ENCODE results near the gene ENOX2. TPM values are rescaled to one million over a fixed set of nuclear protein-coding genes. Genes with fewer than 3 reads are reported as not detected.

ENOX2 gene
- total RNA-seq, 4 donors from 2014 or later, result 8.0 to 28.0 (median 15.2) TPM

DNA sequence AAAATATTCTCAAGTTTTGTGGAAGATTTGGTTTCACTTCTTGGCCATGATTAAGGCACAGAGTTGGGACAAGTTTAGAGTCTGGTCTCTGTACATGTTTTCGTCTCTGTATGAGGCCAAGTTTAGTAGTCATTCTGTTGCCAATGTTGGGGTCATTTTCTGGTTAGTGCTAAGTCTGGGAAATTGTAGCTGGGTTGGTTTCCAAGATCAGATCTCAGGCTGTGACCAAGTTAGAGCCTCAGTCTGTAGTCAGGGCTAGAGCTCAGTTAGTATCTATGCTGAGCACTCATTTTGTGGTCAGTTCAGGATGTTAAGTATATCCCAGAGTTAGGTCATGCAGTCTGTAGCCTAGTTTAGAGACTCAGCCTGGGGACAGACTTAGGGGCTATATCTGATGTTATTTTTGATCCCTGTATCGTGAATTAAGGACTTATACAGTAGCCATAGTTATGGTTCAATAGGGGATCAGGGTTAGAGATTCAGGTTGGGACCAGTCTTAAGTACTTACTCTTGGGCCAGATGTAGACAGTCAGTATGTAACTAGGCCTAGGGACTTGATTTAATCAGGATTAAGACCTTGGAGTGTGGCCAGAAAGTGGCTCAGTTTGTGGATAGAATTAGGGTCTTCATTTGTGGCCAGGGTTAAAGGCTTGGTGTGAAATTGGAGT, 6.6 kb upstream of the ENOX2 start:
- Histone ChIP-seq H3K4me3 (no peak overlapping the region), H3K36me3 (no peaks in the 10 kb centered on the region), H3K27ac (no peak overlapping the region), H3K9me3 (no peaks in the 10 kb centered on the region), H3K27me3 (peaks cover 0 to 9% of the 10 kb centered on the region in 2 donors), H3K4me1 (no peaks in the 10 kb centered on the region)
- TF ChIP-seq CTCF (IDR thresholded peaks at IDR 0.05) (no peak), EP300 (IDR thresholded peaks at IDR 0.05) (no peak), POLR2A (IDR thresholded peaks at IDR 0.05) (no peak)
- WGBS, 2 donors, result 73 to 77% methylated on average over 2 of the region's 2 CpGs
- no peak for DNase-seq (ENCODE audit: low spot score in 2 of 2)

DNA sequence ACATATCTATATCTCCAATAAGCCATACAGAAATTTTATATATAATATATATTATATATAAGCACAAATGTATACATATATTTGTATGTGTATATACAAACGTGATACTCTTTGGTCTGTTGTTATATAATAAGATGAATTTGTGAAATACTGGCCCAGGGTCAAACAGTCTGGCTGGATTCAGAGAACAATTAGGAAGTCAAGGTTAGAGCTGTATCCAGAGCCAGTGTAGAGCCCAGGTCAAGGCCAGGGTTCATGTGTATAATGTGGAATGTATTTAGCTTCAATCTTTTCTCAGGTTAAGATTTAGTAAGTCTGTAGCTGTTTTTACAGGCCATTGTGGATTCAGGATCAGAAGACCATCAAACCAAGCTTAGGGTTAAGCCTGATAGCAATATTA, 3.8 kb upstream of the ENOX2 start:
- Histone ChIP-seq H3K27ac (no peak overlapping the region), H3K4me3 (no peak overlapping the region), H3K36me3 (no peaks in the 10 kb centered on the region), H3K27me3 (peaks cover 0 to 12% of the 10 kb centered on the region in 2 donors), H3K4me1 (peaks cover 0 to 3% (median 0%) of the 10 kb centered on the region in 4 donors), H3K9me3 (no peaks in the 10 kb centered on the region)
- no peak for DNase-seq (ENCODE audit: low spot score in 2 of 2)
- no peak for TF ChIP-seq POLR2A (IDR thresholded peaks at IDR 0.05)
- no peak for TF ChIP-seq CTCF (IDR thresholded peaks at IDR 0.05)
- TF ChIP-seq EP300 (IDR thresholded peaks at IDR 0.05), result no peak
- 44 to 80% methylated on average over 1 of the region's 1 CpG for WGBS, 2 donors

DNA sequence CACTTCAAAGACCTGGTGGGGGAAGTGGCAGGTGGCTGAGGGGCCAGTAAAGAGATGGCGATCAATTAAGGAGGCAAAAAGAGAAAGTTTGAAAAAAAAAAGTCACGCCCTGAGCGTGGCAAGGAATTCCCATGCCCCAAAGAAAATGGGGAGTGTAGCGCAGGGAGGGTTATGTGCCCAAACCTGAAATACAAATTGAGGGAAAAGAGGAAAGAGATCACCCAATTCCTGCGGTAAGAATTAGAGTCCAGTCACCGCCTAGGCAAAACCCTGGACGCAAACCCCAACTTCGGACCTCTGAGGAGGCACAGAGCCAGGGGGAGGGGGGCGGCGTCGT, 595 bp downstream of the ENOX2 start:
- WGBS, 2 donors, result 2 to 30% methylated on average over 11 of the region's 11 CpGs
- H3K27ac ChIP-seq, result peak overlapping the region in 2 of 4 donors; percentile 65 to 92
- no peaks in the 10 kb centered on the region for H3K9me3 ChIP-seq
- peaks cover 0 to 6% (median 0%) of the 10 kb centered on the region in 4 donors for H3K4me1 ChIP-seq
- H3K36me3 ChIP-seq, result no peaks in the 10 kb centered on the region
- TF ChIP-seq EP300 (IDR thresholded peaks at IDR 0.05), result no peak
- H3K4me3 ChIP-seq, result peak overlapping the region; percentile 39 to 69 (median 46)
- peaks cover 0 to 12% of the 10 kb centered on the region in 2 donors for H3K27me3 ChIP-seq
- DNase-seq (ENCODE audit: low spot score in 2 of 2), result no peak

- peak overlapping the region in 2 of 4 donors; percentile 45 to 62 for H3K27ac ChIP-seq
- peaks cover 0 to 24% (median 0%) of the 10 kb centered on the region in 4 donors for H3K4me1 ChIP-seq
- H3K27me3 ChIP-seq, result peaks cover 0 to 6% of the 10 kb centered on the region in 2 donors
- no peaks in the 10 kb centered on the region for H3K9me3 ChIP-seq
- DNase-seq (ENCODE audit: low spot score in 2 of 2), result no peak
- no peaks in the 10 kb centered on the region for H3K36me3 ChIP-seq
- H3K4me3 ChIP-seq, result no peak overlapping the region
- no peak for TF ChIP-seq POLR2A (IDR thresholded peaks at IDR 0.05)
- peak in 1 of 2 donors; percentile 34 for TF ChIP-seq EP300 (IDR thresholded peaks at IDR 0.05)
- WGBS, 2 donors, result 46 to 49% methylated on average over 9 of the region's 9 CpGs
Observed at GRCh38 chrX:130896802-130897501, 6.1 kb downstream of the ENOX2 start.

- no peak for TF ChIP-seq POLR2A (IDR thresholded peaks at IDR 0.05)
- no peak for TF ChIP-seq EP300 (IDR thresholded peaks at IDR 0.05)
- no peak for TF ChIP-seq CTCF (IDR thresholded peaks at IDR 0.05)
- DNase-seq (ENCODE audit: low spot score in 2 of 2), result peak in 1 of 2 donors; percentile 13
- Histone ChIP-seq H3K27me3 (peaks cover 0 to 7% of the 10 kb centered on the region in 2 donors), H3K4me1 (peaks cover 0 to 20% (median 0%) of the 10 kb centered on the region in 4 donors), H3K9me3 (no peaks in the 10 kb centered on the region), H3K4me3 (no peak overlapping the region), H3K36me3 (no peaks in the 10 kb centered on the region), H3K27ac (peak overlapping the region in 2 of 4 donors; percentile 49 to 62)
- WGBS, 2 donors, result 14 to 29% methylated on average over 1 of the region's 1 CpG
Observed at GRCh38 chrX:130896026-130896425, 7.0 kb downstream of the ENOX2 start.

DNA sequence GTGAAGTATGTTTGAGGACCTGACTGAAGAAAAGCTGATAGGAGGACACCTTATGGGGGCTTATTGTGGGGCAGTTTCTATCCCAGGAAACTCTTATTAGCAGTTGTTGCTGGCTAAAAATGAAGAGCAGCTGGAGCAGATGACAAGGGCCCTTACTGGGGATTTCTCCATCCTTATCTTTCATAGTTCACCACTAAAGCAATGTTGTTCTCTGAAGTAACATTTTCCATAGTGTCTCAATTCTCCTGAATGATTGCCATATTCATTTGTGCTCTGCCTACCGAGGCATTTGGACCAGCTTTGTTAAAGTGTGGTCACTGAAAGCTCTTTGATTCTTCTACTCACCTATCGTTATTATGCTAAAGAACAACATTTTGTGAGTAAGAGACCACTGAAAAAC, 7.7 kb downstream of the ENOX2 start:
- Histone ChIP-seq H3K4me1 (peaks cover 0 to 20% (median 0%) of the 10 kb centered on the region in 4 donors), H3K27me3 (peaks cover 0 to 10% of the 10 kb centered on the region in 2 donors), H3K36me3 (no peaks in the 10 kb centered on the region), H3K4me3 (no peak overlapping the region), H3K9me3 (no peaks in the 10 kb centered on the region), H3K27ac (peak overlapping the region in 2 of 4 donors; percentile 53 to 62)
- no peak for DNase-seq (ENCODE audit: low spot score in 2 of 2)
- 45 to 55% methylated on average over 2 of the region's 2 CpGs for WGBS, 2 donors
- TF ChIP-seq POLR2A (IDR thresholded peaks at IDR 0.05) (no peak), CTCF (IDR thresholded peaks at IDR 0.05) (no peak), EP300 (IDR thresholded peaks at IDR 0.05) (peak in 1 of 2 donors; percentile 23)

Measured in tibial nerve (tissue), 4 donors.